Measurements from ENCODE around the gene CNTLN. TPM values are rescaled to one million over a fixed set of nuclear protein-coding genes. Genes with fewer than 3 reads are reported as not detected.

CNTLN gene
- total RNA-seq, 3 donors from 2014 or later (not counting 1 experiment from before 2014, with no cell fraction given), result 0.32 to 1.6 (median 0.63) TPM

- Histone ChIP-seq H3K4me3 (ENCODE audit: low read length) (no peak overlapping the region), H3K9me3 (ENCODE audit: control insufficient read depth, insufficient read depth, low read length) (no peaks in the 10 kb centered on the region), H3K27ac (ENCODE audit: low read length) (no peak overlapping the region), H3K4me1 (ENCODE audit: control insufficient read depth, insufficient read depth, low read length) (peaks cover 8% of the 10 kb centered on the region), H3K36me3 (ENCODE audit: control insufficient read depth, insufficient read depth, low read length) (no peaks in the 10 kb centered on the region), H3K27me3 (ENCODE audit: control insufficient read depth, insufficient read depth, low read length) (peaks cover 2% of the 10 kb centered on the region)
- no peaks in the 10 kb centered on the region for H3K9me3 Mint-ChIP-seq
- TF ChIP-seq CTCF (IDR thresholded peaks at IDR 0.05), result no peak
- H3K27me3 Mint-ChIP-seq (ENCODE audit: low read depth in 2 of 2), result peaks cover 20 to 40% of the 10 kb centered on the region in 2 donors
- intact Hi-C loops (cut with micrococcal nuclease), result no loop called here
- no peak overlapping the region for H3K27ac Mint-ChIP-seq
- 71% methylated on average over 2 of the region's 4 CpGs for WGBS (ENCODE audit: insufficient coverage)
- H3K36me3 Mint-ChIP-seq, result no peaks in the 10 kb centered on the region
- no peak overlapping the region for H3K4me3 Mint-ChIP-seq
- ATAC-seq (no peak), DNase-seq (no peak)
- H3K4me1 Mint-ChIP-seq, result peaks cover 12 to 16% of the 10 kb centered on the region in 2 donors
These were observed 4.5 kb upstream of the CNTLN start for GRCh38 chr9:17130291-17130690.

GRCh38 chr9:17130725-17131124 lies 4.1 kb upstream of the CNTLN start:
- Histone ChIP-seq H3K27me3 (ENCODE audit: control insufficient read depth, insufficient read depth, low read length) (peaks cover 2% of the 10 kb centered on the region), H3K4me1 (ENCODE audit: control insufficient read depth, insufficient read depth, low read length) (peaks cover 8% of the 10 kb centered on the region), H3K36me3 (ENCODE audit: control insufficient read depth, insufficient read depth, low read length) (no peaks in the 10 kb centered on the region), H3K9me3 (ENCODE audit: control insufficient read depth, insufficient read depth, low read length) (no peaks in the 10 kb centered on the region), H3K27ac (ENCODE audit: low read length) (no peak overlapping the region), H3K4me3 (ENCODE audit: low read length) (no peak overlapping the region)
- DNase-seq (no peak), ATAC-seq (no peak)
- H3K27me3 Mint-ChIP-seq (ENCODE audit: low read depth in 2 of 2), result peaks cover 20 to 40% of the 10 kb centered on the region in 2 donors
- WGBS (ENCODE audit: insufficient coverage), result 92% methylated on average over 1 of the region's 2 CpGs
- H3K9me3 Mint-ChIP-seq, result no peaks in the 10 kb centered on the region
- intact Hi-C loops (cut with micrococcal nuclease), result no loop called here
- H3K4me1 Mint-ChIP-seq, result peaks cover 12 to 18% of the 10 kb centered on the region in 2 donors
- no peak for TF ChIP-seq CTCF (IDR thresholded peaks at IDR 0.05)
- H3K36me3 Mint-ChIP-seq, result no peaks in the 10 kb centered on the region
- no peak overlapping the region for H3K27ac Mint-ChIP-seq
- no peak overlapping the region for H3K4me3 Mint-ChIP-seq

- no peaks in the 10 kb centered on the region for H3K9me3 Mint-ChIP-seq
- H3K4me1 ChIP-seq (ENCODE audit: control insufficient read depth, insufficient read depth, low read length), result peaks cover 8% of the 10 kb centered on the region
- H3K27ac Mint-ChIP-seq, result no peak overlapping the region
- no peak overlapping the region for H3K4me3 Mint-ChIP-seq
- ATAC-seq, result no peak
- H3K4me1 Mint-ChIP-seq, result peaks cover 12 to 21% of the 10 kb centered on the region in 2 donors
- H3K36me3 Mint-ChIP-seq, result no peaks in the 10 kb centered on the region
- no peaks in the 10 kb centered on the region for H3K9me3 ChIP-seq (ENCODE audit: control insufficient read depth, insufficient read depth, low read length)
- peaks cover 20 to 40% of the 10 kb centered on the region in 2 donors for H3K27me3 Mint-ChIP-seq (ENCODE audit: low read depth in 2 of 2)
- intact Hi-C loops (cut with micrococcal nuclease), result no loop called here
- no peak for TF ChIP-seq CTCF (IDR thresholded peaks at IDR 0.05)
- H3K27ac ChIP-seq (ENCODE audit: low read length), result no peak overlapping the region
- 80% methylated on average over 1 of the region's 2 CpGs for WGBS (ENCODE audit: insufficient coverage)
- peaks cover 2% of the 10 kb centered on the region for H3K27me3 ChIP-seq (ENCODE audit: control insufficient read depth, insufficient read depth, low read length)
- DNase-seq, result no peak
- H3K36me3 ChIP-seq (ENCODE audit: control insufficient read depth, insufficient read depth, low read length), result no peaks in the 10 kb centered on the region
- no peak overlapping the region for H3K4me3 ChIP-seq (ENCODE audit: low read length)
These were observed 3.3 kb upstream of the CNTLN start for GRCh38 chr9:17131494-17131893.
